Endothelial cell of umbilical vein (primary cell): Measurements from ENCODE around the gene PLEKHA4. TPM values are rescaled to one million over a fixed set of nuclear protein-coding genes. Genes with fewer than 3 reads are reported as not detected.
"Not testable (repeated sequence)": the region's sequence is repeated elsewhere in the genome, so short reads cannot be mapped to it uniquely, and the experiment has no call there.

Experiments
- BruUV-seq: library from RNA; stranded (reverse); fragments of 400-500 nt; replicated peaks from 2 replicates; lab custom pipeline; 2021; lab: Mats Ljungman, UMichigan
- CTCF ChIA-PET: fragments of 300-600, 350-600 bp; sonication (Branson Sonifier 250); formaldehyde crosslinking; loops from one replicate; lab custom pipeline; 2021; ENCODE audit warnings: antibody characterized with exemption, inconsistent platforms; lab: Charles Lee
- POLR2A ChIA-PET: fragments of 300-600, 350-600 bp; sonication (Branson Sonifier 250); formaldehyde crosslinking; loops from one replicate; lab custom pipeline; 2021; ENCODE audit warnings: antibody characterized with exemption, inconsistent platforms; lab: Charles Lee
- DNase-seq: peaks from one replicate; pipeline ENCODE4 v3.0.0-alpha.2; 2011; ENCODE audit warnings: low read depth, low spot score
- FAIRE-seq: peaks from 2 replicates; lab custom pipeline; 2011; peaks lifted over from hg19 to GRCh38; lab: Jason Lieb, UNC
- H2AFZ ChIP-seq: 2 replicates; pipeline ENCODE4 v1.6.0; 2012; ENCODE audit warnings: low read depth, low read length, control low read depth, inconsistent platforms
- H3K27ac ChIP-seq: 2 replicates; pipeline ENCODE4 v1.5.1; 2011; ENCODE audit warnings: low read depth, mild to moderate bottlenecking, control low read depth, low read length, moderate library complexity; ENCODE audit not compliant: insufficient read depth
- H3K27me3 ChIP-seq, 2 experiments: 2 replicates each; pipeline versions ENCODE4 v1.6.0 to v1.6.1; 2011; ENCODE audit warnings: low read length in 2 of 2, mixed read lengths in 1 of 2; ENCODE audit not compliant: control insufficient read depth in 2 of 2, insufficient read depth in 2 of 2
- H3K36me3 ChIP-seq, 2 experiments: 2 replicates in 1 of 2; 3 replicates in 1 of 2; pipeline ENCODE4 v1.5.1; 2011; ENCODE audit warnings: low read length in 2 of 2, mild to moderate bottlenecking in 1 of 2, moderate library complexity in 1 of 2; ENCODE audit not compliant: control insufficient read depth in 2 of 2, insufficient read depth in 2 of 2; ENCODE audit errors: extremely low read depth in 1 of 2
- H3K4me1 ChIP-seq: 3 replicates; pipeline ENCODE4 v1.5.1; 2011; ENCODE audit warnings: mild to moderate bottlenecking, low read length; ENCODE audit not compliant: control insufficient read depth, insufficient read depth; ENCODE audit errors: extremely low read depth
- H3K4me2 ChIP-seq: 2 replicates; pipeline ENCODE4 v1.6.1; 2011; ENCODE audit warnings: low read length, control low read depth, mixed read lengths; ENCODE audit not compliant: insufficient read depth
- H3K4me3 ChIP-seq, 3 experiments: fragments of 200-600 bp in 1 of 3; sonication (generic), shearing (Covaris generic) in 1 of 3; replicated peaks in 1 of 3; 2 replicates each; pipeline ENCODE4 v1.5.1; 2011 to 2016; ENCODE audit warnings: control low read depth in 3 of 3, low read length in 3 of 3, mild to moderate bottlenecking in 2 of 3, inconsistent platforms in 1 of 3, low read depth in 1 of 3, moderate library complexity in 1 of 3; ENCODE audit not compliant: insufficient read depth in 1 of 3
- H3K79me2 ChIP-seq: 2 replicates; pipeline ENCODE4 v1.6.0; 2012; ENCODE audit warnings: low read length, inconsistent platforms; ENCODE audit not compliant: control insufficient read depth, insufficient read depth
- H3K9ac ChIP-seq: replicated peaks from 2 replicates; pipeline ENCODE3; 2011; ENCODE audit warnings: low read length, control low read depth; ENCODE audit not compliant: insufficient read depth; ENCODE audit errors: extremely low read depth
- H3K9me1 ChIP-seq: replicated peaks from 3 replicates; pipeline ENCODE4 v1.6.0; 2011; ENCODE audit warnings: mild to moderate bottlenecking, low read length; ENCODE audit not compliant: control insufficient read depth, insufficient read depth; ENCODE audit errors: extremely low read depth
- H3K9me3 ChIP-seq: replicated peaks from 2 replicates; pipeline ENCODE4 v1.5.1; 2012; ENCODE audit warnings: low read length, inconsistent platforms; ENCODE audit not compliant: control insufficient read depth, insufficient read depth
- H4K20me1 ChIP-seq: replicated peaks from 2 replicates; pipeline ENCODE3; 2011; ENCODE audit warnings: mild to moderate bottlenecking, low read length; ENCODE audit not compliant: control insufficient read depth, insufficient read depth; ENCODE audit errors: extremely low read depth
- CTCF ChIP-seq, 2 donors: IDR thresholded peaks; 1 replicate in 1 of 2; 2 replicates in 1 of 2; pipeline ENCODE4 v1.5.1; 2011; ENCODE audit warnings: low read length in 2 of 2, mild to moderate bottlenecking in 2 of 2, moderate library complexity in 2 of 2, control low read depth in 1 of 2, inconsistent platforms in 1 of 2, low read depth in 1 of 2; ENCODE audit not compliant: insufficient read depth in 1 of 2; ENCODE audit errors: extremely low read depth in 1 of 2
- EZH2 ChIP-seq: IDR thresholded peaks from 2 replicates; pipeline ENCODE4 v1.6.1; 2012; ENCODE audit warnings: borderline replicate concordance, low read depth, mild to moderate bottlenecking, moderate library complexity, low read length, inconsistent platforms; ENCODE audit not compliant: severe bottlenecking
- JUN ChIP-seq: IDR thresholded peaks from 2 replicates; pipeline ENCODE4 v1.6.1; 2011; ENCODE audit warnings: borderline replicate concordance, low read depth; ENCODE audit not compliant: insufficient read length, insufficient read depth
- MYC ChIP-seq: IDR thresholded peaks from one replicate; pipeline ENCODE4 v1.6.1; 2011; ENCODE audit warnings: mild to moderate bottlenecking, low read depth, low read length
- POLR2AphosphoS5 ChIP-seq: IDR thresholded peaks from 2 replicates; pipeline ENCODE4 v1.6.1; 2012; ENCODE audit warnings: low read depth, mild to moderate bottlenecking, control low read depth, low read length, moderate library complexity; ENCODE audit not compliant: insufficient read depth
- dilution Hi-C: fragments of 300-500 bp; cut with MboI; formaldehyde crosslinking; loops from one replicate; pipeline ENCODE4 v1.15.0; 2019; ENCODE audit warnings: low sequenced_read_pairs; ENCODE audit not compliant: extremely low pct_ligation_motif_present
- intact Hi-C: fragments of 100-400 bp; cut with micrococcal nuclease; formaldehyde crosslinking; loops from one replicate; pipeline ENCODE4 v1.10.0; 2022
- polyA plus RNA-seq, 4 experiments: library from polyadenylated mRNA; depleted of rRNA in 3 of 4; stranded (reverse) in 3 of 4; unstranded in 1 of 4; fragments of >200 nt; gene quantifications; 2 replicates each; pipeline versions ENCODE4 v1.2.1 to v1.2.3, GENCODE V29; 2011 to 2012; ENCODE audit warnings: missing spikeins in 1 of 4
- total RNA-seq: library from RNA; stranded (reverse); gene quantifications from 2 replicates; pipeline ENCODE4 v1.2.3, GENCODE V29; 2021

The PLEKHA4 gene
- total and polyA plus RNA-seq, 2 donors (not counting 3 experiments of a cell fraction or from before 2014, with no cell fraction given) = 4.5 to 10.1 TPM

GRCh38 chr19:48905664-48906063, 37.2 kb upstream of the PLEKHA4 start:
- dilution Hi-C loops (no loop called here), intact Hi-C loops (no loop called here)
- no peak overlapping the region for H3K4me2 ChIP-seq
- H4K20me1 ChIP-seq = no peaks in the 10 kb centered on the region
- H3K79me2 ChIP-seq = peaks cover 10% of the 10 kb centered on the region
- H3K27ac ChIP-seq = no peak overlapping the region
- H3K9me3 ChIP-seq = no peaks in the 10 kb centered on the region
- no peak overlapping the region for H2AFZ ChIP-seq
- H3K9ac ChIP-seq = no peak overlapping the region
- FAIRE-seq (no peak), DNase-seq (no peak)
- TF ChIP-seq EZH2 = no peak
- no peak for TF ChIP-seq JUN
- no peak for TF ChIP-seq CTCF (IDR thresholded peaks at IDR 0.05; ENCODE audit: extremely low read depth in 1 of 2, insufficient read depth in 1 of 2, low read depth in 1 of 2, low read length in 2 of 2)
- TF ChIP-seq POLR2AphosphoS5 = no peak
- TF ChIP-seq MYC = no peak
- ChIA-PET CTCF (no interaction called here), POLR2A (no interaction called here)
- H3K4me1 ChIP-seq = peaks cover 8% of the 10 kb centered on the region
- no peaks in the 10 kb centered on the region for H3K27me3 ChIP-seq
- no peak overlapping the region for H3K4me3 ChIP-seq
- BruUV-seq = no TSS peak
- H3K9me1 ChIP-seq = no peaks in the 10 kb centered on the region
- H3K36me3 ChIP-seq = peaks cover 2 to 17% of the 10 kb centered on the region in 2 experiments

- FAIRE-seq, H3K9me3 ChIP-seq, H3K27me3 ChIP-seq, CTCF ChIA-PET, intact Hi-C loops, H3K4me2 ChIP-seq, dilution Hi-C loops, H2AFZ ChIP-seq, H3K4me3 ChIP-seq, H3K9me1 ChIP-seq, H4K20me1 ChIP-seq, BruUV-seq, H3K27ac ChIP-seq, H3K9ac ChIP-seq, POLR2A ChIA-PET, DNase-seq: not testable (repeated sequence)
- Histone ChIP-seq H3K79me2 (peaks cover 12% of the 10 kb centered on the region), H3K36me3 (peaks cover 2 to 13% of the 10 kb centered on the region in 2 experiments), H3K4me1 (peaks cover 15% of the 10 kb centered on the region)
Observed at GRCh38 chr19:48903788-48904187, 35.4 kb upstream of the PLEKHA4 start.

DNA sequence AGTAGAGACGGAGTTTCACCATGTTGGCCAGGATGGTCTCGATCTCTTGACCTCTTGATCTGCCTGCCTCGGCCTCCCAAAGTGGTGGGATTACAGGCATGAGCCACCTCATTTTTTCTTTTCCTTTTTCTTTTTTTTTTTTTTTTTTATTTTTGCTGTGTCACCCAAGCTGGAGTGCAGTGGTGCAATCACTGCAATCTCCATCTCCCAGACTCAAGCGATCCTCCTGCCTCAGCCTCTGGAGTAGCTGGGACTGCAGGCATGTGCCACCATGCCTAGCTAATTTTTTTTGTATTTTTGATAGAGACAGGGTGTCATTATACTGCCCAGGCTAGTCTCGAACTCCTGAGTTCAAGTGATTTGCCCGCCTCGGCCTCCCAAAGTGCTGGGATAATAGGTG, 33.9 kb upstream of the PLEKHA4 start:
- POLR2A ChIA-PET, H3K9me1 ChIP-seq, BruUV-seq, CTCF ChIA-PET, H3K36me3 ChIP-seq, dilution Hi-C loops, H3K9me3 ChIP-seq, H3K9ac ChIP-seq, H3K27ac ChIP-seq, FAIRE-seq, H3K27me3 ChIP-seq, H3K4me3 ChIP-seq, intact Hi-C loops, H4K20me1 ChIP-seq, H3K4me2 ChIP-seq, DNase-seq, H2AFZ ChIP-seq: not testable (repeated sequence)
- H3K79me2 ChIP-seq = peaks cover 12% of the 10 kb centered on the region
- H3K4me1 ChIP-seq = peaks cover 12% of the 10 kb centered on the region
